Fibroblast of pulmonary artery (primary cell): Measurements from ENCODE around the gene ADD2.

Source experiments
- DNase-seq: peaks from one replicate; pipeline ENCODE4 v3.0.0-alpha.2; 2010; ENCODE audit warnings: low read depth
- H3K4me3 ChIP-seq: replicated peaks from 2 replicates; pipeline ENCODE4 v1.5.1; 2011; ENCODE audit warnings: low read depth, mild to moderate bottlenecking, control low read depth, low read length, moderate library complexity
- TF ChIP-seq, protein P1 (sequence below): IDR thresholded peaks from 2 replicates; pipeline ENCODE4 v1.5.1; 2011; ENCODE audit warnings: mild to moderate bottlenecking, control low read depth, low read length, inconsistent platforms; ENCODE audit errors: missing control alignments

The ADD2 gene

DNA sequence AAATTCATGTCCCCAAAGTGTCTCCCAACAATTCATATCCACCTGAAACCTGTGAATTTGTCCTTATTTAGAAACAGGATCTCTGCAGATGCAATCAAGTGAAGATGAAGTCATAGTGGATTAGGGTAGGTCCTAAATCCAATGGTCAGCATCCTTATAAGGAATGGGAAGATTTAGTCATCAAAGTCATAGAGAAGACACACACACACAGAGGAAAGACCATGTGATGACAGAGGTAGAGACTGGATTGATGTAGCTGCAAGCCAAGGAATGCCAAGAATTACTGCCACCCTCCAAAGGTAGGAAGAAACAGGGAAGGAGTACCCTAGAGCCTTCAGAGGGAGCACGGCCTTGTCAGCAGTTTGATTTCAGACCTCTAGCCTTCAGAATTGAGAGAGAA is 17.7 kb downstream of the ADD2 start:
- DNase-seq, result no peak
- TF ChIP-seq, protein P1, sequence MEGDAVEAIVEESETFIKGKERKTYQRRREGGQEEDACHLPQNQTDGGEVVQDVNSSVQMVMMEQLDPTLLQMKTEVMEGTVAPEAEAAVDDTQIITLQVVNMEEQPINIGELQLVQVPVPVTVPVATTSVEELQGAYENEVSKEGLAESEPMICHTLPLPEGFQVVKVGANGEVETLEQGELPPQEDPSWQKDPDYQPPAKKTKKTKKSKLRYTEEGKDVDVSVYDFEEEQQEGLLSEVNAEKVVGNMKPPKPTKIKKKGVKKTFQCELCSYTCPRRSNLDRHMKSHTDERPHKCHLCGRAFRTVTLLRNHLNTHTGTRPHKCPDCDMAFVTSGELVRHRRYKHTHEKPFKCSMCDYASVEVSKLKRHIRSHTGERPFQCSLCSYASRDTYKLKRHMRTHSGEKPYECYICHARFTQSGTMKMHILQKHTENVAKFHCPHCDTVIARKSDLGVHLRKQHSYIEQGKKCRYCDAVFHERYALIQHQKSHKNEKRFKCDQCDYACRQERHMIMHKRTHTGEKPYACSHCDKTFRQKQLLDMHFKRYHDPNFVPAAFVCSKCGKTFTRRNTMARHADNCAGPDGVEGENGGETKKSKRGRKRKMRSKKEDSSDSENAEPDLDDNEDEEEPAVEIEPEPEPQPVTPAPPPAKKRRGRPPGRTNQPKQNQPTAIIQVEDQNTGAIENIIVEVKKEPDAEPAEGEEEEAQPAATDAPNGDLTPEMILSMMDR, result no peak
- H3K4me3 ChIP-seq, result no peak overlapping the region

GRCh38 chr2:70748002-70748784 is 19.8 kb downstream of the ADD2 start:
- TF ChIP-seq, protein P1, result no peak
- H3K4me3 ChIP-seq, result no peak overlapping the region
- no peak for DNase-seq

DNA sequence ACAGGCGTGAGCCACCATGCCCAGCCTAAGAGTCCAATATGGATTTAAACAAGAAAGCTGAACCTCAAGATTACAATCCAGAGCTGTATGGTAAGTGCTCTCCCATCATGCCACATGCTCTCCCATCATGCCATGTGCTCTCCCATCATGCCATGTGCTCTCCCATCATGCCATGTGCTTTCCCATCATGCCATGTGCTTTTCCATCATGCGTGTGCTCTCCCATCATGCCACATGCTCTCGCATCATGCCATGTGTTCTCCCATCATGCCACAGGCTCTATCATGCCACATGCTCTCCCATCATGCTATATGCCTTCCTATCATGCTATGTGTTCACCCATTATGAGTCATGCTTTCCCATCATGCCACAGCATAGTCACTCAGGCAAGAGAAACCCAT is 20.7 kb downstream of the ADD2 start:
- no peak overlapping the region for H3K4me3 ChIP-seq
- TF ChIP-seq, protein P1, result no peak
- DNase-seq, result no peak

GRCh38 chr2:70746094-70746974 is 21.7 kb downstream of the ADD2 start:
- DNase-seq, result no peak
- H3K4me3 ChIP-seq, result no peak overlapping the region
- TF ChIP-seq, protein P1, result no peak

DNA sequence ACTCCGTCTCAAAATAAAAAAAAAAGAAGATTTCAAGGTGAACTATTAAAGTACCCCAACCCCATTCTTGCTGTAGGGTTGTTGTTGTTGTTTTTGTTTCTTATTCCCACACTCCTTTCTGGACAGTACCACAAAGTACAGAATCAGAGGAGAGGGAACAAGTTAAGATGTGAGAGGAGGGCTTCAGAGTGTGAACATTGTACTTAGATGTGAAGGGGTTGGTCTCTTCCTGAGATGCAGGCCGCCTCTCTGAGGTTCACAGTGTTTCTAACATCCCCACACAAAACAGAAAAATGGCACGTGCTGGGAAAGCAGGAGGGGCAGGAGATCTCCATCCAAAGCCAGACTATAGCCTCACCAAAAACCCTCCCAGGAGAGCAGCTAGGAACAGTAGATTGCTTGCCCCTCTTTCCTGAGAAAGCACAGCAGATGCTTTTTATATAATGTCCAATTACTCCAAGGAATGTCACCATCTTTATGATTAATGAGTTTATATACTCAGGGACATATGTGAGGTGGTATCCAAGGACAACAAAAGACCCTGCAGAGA is 22.6 kb downstream of the ADD2 start:
- TF ChIP-seq, protein P1, result no peak
- no peak for DNase-seq

GRCh38 chr2:70744397-70744796 is 23.6 kb downstream of the ADD2 start:
- no peak for DNase-seq
- no peak overlapping the region for H3K4me3 ChIP-seq
- TF ChIP-seq, protein P1, result no peak

More for the DNA sequence above, 22.6 kb downstream of the ADD2 start:
- H3K4me3 ChIP-seq, result no peak overlapping the region
